ENCODE results near the gene PIBF1.

The PIBF1 gene

GRCh38 chr13:73061473-73061872 is 279.5 kb downstream of the PIBF1 start:
- TF ChIP-seq Cebpa-rat (IDR thresholded peaks at IDR 0.05) = no peak
- H3K4me2 ChIP-seq = no peak overlapping the region

GRCh38 chr13:73061876-73062275 is 279.9 kb downstream of the PIBF1 start:
- Histone ChIP-seq H3K27ac (no peak overlapping the region), H3K4me1 (peaks cover 13% of the 10 kb centered on the region; the same call in 1 of the 2 replicates), H3K4me2 (no peak overlapping the region), H4K20me1 (peaks cover 20% of the 10 kb centered on the region), H3K27me3 (peaks cover 54% of the 10 kb centered on the region), H3K36me3 (no peaks in the 10 kb centered on the region), H3K9me3 (no peaks in the 10 kb centered on the region), H3K4me3 (no peak overlapping the region), H3K9ac (no peak overlapping the region)
- no peak for TF ChIP-seq Cebpa-rat (IDR thresholded peaks at IDR 0.05)

More at GRCh38 chr13:73061473-73061872, 279.5 kb downstream of the PIBF1 start:
- peaks cover 58% of the 10 kb centered on the region for H3K27me3 ChIP-seq
- peaks cover 20% of the 10 kb centered on the region for H4K20me1 ChIP-seq
- H3K4me3 ChIP-seq = no peak overlapping the region
- peaks cover 13% of the 10 kb centered on the region; the same call in 1 of the 2 replicates for H3K4me1 ChIP-seq
- H3K36me3 ChIP-seq = no peaks in the 10 kb centered on the region
- H3K9me3 ChIP-seq = no peaks in the 10 kb centered on the region
- no peak overlapping the region for H3K27ac ChIP-seq
- no peak overlapping the region for H3K9ac ChIP-seq

DNA sequence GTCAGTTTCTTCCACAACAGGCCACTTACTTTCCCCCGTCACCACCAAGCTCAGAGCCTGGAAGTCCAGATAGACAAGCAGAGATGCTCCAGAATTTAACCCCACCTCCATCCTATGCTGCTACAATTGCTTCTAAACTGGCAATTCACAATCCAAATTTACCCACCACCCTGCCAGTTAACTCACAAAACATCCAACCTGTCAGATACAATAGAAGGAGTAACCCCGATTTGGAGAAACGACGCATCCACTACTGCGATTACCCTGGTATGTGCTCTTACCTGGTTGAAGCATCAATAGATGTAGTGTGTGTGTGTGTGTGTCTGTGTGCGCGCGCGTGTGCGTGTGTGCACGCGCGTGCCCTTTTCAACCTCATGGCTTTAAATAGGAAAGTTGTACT is 280.5 kb downstream of the PIBF1 start:
- Histone ChIP-seq H3K36me3 (no peaks in the 10 kb centered on the region), H3K4me2 (no peak overlapping the region), H3K27ac (no peak overlapping the region), H3K9me3 (no peaks in the 10 kb centered on the region), H4K20me1 (peaks cover 20% of the 10 kb centered on the region), H3K27me3 (peaks cover 49% of the 10 kb centered on the region), H3K9ac (no peak overlapping the region), H3K4me3 (no peak overlapping the region), H3K4me1 (peaks cover 13% of the 10 kb centered on the region; the same call in 1 of the 2 replicates)
- no peak for TF ChIP-seq Cebpa-rat (IDR thresholded peaks at IDR 0.05)

DNA sequence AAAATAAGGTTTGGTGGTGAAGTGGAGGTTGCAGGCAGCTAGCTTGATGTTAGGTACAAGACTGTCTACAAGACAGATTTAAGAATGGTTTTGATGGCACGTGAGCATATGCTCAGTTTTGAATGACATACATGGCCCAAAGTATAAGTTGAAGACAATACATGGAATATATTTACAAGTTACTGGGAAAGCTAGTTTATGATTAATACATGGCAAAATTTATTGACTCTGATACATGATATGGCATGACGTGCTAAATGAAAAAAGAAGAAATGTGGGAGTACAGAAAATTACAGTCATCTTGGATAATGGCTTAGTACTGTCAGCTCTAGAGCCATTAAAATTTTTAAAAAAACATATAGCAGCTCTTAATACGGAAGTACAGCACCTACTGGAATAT is 281.2 kb downstream of the PIBF1 start:
- no peak for TF ChIP-seq Cebpa-rat (IDR thresholded peaks at IDR 0.05)
- Histone ChIP-seq H4K20me1 (peaks cover 20% of the 10 kb centered on the region), H3K36me3 (no peaks in the 10 kb centered on the region), H3K4me2 (no peak overlapping the region), H3K27ac (no peak overlapping the region), H3K4me1 (peaks cover 13% of the 10 kb centered on the region; the same call in 1 of the 2 replicates), H3K9me3 (no peaks in the 10 kb centered on the region), H3K4me3 (no peak overlapping the region), H3K27me3 (peaks cover 43% of the 10 kb centered on the region), H3K9ac (no peak overlapping the region)

GRCh38 chr13:73065036-73065435 is 283.1 kb downstream of the PIBF1 start:
- Histone ChIP-seq H3K4me3 (no peak overlapping the region), H3K4me1 (peaks cover 10% of the 10 kb centered on the region; the same call in 1 of the 2 replicates), H4K20me1 (peaks cover 17% of the 10 kb centered on the region)

DNA sequence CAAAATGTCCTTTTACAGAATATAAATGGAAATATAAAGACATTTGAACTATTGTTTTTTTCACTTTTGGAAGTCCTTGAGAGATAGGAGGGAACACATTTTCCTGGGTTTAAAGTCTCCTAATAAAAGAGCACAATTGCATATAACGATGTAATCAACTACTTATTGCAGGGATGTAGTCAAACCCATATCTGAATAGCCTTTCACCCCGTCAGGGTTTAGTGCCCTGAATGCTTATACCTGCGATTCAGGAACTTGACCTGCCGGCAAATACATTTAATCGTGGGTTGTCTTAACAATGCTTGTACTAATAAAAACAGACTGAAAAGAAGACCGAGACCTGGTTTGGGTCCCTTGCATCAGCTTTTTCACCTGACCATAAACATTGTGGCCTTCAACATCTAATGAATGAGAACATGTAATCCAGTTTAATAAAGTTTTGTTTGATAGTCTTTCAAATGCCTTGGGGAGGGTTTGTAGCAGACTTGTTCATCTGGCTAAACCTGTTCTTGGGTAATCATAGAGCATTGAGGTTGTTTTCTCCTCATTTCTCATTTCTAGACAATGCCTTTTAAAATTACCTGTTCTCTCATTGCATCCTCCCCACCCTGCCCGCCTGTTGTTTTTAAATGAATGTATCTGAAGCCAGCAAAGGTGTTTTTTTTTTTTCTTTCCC is 283.9 kb downstream of the PIBF1 start:
- Histone ChIP-seq H3K36me3 (no peaks in the 10 kb centered on the region), H3K4me2 (peak overlapping the region; percentile 24; the same call in 1 of the 2 replicates), H3K27me3 (peaks cover 16% of the 10 kb centered on the region), H3K4me3 (no peak overlapping the region), H3K9ac (no peak overlapping the region), H3K27ac (no peak overlapping the region), H3K4me1 (0 out of 2 replicates have a peak, but pooled peaks cover 5% of the 10 kb centered on the region), H3K9me3 (no peaks in the 10 kb centered on the region), H4K20me1 (peaks cover 9% of the 10 kb centered on the region)
- TF ChIP-seq Cebpa-rat (IDR thresholded peaks at IDR 0.05) = no peak

More at GRCh38 chr13:73065036-73065435, 283.1 kb downstream of the PIBF1 start:
- H3K27ac ChIP-seq = no peak overlapping the region
- no peak overlapping the region for H3K9ac ChIP-seq
- no peak for TF ChIP-seq Cebpa-rat (IDR thresholded peaks at IDR 0.05)
- H3K27me3 ChIP-seq = peaks cover 24% of the 10 kb centered on the region
- H3K4me2 ChIP-seq = no peak overlapping the region
- no peaks in the 10 kb centered on the region for H3K36me3 ChIP-seq
- H3K9me3 ChIP-seq = no peaks in the 10 kb centered on the region
